NCI-H510A treated with DMSO at 0.1 percent for 48 hours (cell line): ENCODE data around the gene KCNJ4.

ENCODE experiments used
- DNase-seq: peaks from one replicate; lab custom pipeline; 2025; lab: John Stamatoyannopoulos, UW

The KCNJ4 gene

GRCh38 chr22:38453066-38453672, 1.8 kb downstream of the KCNJ4 start:
- no peak for DNase-seq

DNA sequence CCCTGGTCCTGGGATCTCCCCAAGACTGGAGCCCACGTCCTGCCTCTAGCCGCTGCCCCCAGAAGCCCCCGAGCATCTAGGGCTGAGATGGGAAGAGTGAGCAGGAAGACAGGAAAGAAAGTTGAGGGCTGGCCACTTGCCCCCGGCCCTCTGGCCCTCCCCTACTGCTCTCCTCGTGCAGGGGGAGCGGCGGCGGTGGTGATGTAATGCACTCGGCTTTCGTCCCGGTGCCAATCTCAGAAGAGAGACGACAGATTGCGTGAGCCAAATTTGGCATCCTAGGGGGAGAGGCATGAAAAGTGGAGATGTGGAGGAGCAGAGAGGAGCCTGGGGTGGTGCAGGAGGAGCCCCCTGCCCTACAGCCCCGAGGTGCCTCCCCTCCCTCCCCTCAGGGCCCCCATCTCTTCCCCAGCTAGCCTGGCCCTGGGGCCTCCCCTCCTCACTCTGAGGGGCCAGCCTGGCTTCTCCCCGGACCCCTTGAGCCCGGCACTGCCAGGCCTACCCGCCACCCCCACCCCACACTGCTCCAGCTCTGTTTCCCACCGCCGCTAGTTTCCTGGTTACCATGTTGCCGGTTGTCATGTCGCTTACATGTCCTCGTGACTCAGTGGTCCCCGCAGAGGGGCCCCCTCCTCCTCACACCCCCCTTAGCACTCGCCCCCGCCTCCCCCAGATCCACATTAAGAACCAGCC, 2.5 kb downstream of the KCNJ4 start:
- DNase-seq = no peak

GRCh38 chr22:38451864-38452263, 3.1 kb downstream of the KCNJ4 start:
- no peak for DNase-seq

GRCh38 chr22:38451404-38451803, 3.6 kb downstream of the KCNJ4 start:
- DNase-seq = no peak

GRCh38 chr22:38450234-38450797, 4.7 kb downstream of the KCNJ4 start:
- no peak for DNase-seq

DNA sequence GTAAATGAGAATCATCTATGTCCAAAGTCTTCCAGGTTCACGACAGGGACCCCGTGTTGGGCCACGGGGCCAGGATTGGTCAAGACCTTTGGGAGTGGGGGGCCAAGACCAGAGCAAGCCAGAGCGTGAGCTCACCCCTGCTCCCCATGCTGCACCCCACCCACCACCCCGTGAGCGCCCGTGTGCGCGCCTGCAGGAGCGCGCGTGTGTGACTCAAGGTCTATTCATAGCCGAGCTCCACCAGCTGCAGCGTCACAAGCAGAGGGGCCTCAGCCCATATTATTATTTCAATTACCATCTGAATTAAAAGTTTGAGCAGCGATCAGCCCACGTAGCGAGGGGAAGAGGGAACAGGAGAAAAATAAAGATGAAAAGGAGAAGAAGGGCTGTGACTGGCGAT, 5.2 kb downstream of the KCNJ4 start:
- DNase-seq = no peak

- DNase-seq = no peak
Measured at GRCh38 chr22:38448945-38449745, 5.9 kb downstream of the KCNJ4 start.

DNA sequence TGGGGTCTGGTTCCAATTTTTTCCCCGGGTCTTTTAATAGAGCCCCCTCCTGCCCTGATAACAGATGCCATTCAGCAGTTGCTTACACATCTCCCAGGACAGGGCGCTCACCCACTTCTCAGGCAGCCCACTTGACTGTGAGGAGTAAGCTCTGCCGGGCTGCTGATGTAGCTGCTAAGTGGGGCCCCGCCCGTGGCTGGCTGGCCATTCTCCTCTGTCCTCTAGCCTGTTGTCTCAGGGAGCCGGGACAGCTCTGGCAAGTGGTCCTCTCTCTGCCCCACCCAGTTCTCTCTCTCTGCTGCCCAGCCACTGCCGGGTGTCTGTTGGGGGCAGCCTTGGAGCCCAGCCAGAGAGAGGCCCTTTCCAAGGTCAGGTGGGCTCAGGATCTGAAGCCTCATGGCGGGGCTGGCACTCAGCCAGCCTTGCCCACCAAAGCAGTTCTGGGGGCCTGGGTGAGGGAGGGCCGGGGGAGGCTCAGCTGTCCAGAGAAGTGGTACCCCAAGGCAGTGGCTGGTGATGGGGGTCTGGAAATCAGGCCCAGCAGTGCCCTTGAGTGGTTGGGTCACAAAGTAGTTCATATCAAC, 8.9 kb downstream of the KCNJ4 start:
- DNase-seq = no peak

DNA sequence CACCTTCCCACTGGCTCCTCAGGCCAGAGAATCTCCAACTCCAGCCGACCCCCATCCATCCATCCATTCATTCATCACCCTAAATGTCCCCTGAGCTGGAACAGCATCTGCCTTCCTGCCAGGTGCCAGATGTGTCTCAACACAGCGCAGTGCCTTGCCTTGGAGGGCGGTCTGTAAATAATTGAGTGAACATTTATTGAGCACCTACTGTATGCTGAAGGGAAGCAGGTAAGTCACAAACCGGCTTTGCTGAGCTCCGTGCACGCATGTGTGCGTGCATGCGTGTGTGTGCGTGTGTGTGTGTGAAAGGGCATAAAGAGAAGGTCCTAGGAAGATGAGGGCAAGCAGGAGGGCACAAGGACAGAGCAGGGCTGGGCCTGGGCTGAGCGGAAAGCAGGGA, 10.2 kb downstream of the KCNJ4 start:
- no peak for DNase-seq

DNA sequence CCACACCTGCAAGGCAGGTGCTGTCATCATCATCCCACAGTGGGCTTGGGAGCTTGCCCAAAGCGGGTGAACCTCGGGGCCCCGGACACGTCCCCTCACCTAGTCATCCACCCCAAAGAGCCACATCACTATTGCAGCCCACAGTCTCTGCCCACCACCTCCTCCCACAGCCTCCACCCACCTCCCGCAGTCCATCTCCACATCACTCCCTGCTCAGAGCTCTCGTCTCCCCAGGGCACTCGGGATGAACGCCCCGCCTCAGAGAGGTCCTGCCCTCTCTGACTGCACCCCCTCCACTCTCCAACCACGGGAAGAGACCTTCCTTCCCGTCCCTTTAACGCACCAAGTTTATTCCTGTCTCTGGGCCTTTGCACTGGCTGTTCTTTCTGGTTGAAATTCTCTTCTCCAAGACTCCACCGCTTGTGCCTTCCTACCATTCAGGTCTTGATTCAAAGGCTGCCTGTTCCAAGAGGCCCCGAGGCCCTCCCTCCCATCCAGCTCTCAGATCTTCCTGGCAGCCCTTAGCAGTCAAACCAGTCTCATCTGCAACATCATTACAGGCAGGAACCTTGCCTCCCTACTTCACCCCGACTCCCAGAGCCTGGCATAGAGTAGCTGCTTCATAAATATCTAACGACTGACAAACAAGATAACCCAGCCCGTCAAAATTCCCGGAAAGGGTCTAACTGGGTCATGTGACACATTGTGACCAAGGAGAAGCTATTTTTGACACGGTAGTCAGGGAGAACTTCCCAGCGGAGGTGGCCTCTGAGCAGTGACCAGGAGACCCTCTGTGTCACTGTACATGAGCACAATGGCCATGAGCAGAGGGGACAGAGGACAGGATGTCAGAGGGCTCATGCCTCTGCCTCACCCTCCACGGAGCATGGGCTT, 11.1 kb downstream of the KCNJ4 start:
- DNase-seq = no peak

GRCh38 chr22:38442967-38443627, 11.9 kb downstream of the KCNJ4 start:
- no peak for DNase-seq

DNA sequence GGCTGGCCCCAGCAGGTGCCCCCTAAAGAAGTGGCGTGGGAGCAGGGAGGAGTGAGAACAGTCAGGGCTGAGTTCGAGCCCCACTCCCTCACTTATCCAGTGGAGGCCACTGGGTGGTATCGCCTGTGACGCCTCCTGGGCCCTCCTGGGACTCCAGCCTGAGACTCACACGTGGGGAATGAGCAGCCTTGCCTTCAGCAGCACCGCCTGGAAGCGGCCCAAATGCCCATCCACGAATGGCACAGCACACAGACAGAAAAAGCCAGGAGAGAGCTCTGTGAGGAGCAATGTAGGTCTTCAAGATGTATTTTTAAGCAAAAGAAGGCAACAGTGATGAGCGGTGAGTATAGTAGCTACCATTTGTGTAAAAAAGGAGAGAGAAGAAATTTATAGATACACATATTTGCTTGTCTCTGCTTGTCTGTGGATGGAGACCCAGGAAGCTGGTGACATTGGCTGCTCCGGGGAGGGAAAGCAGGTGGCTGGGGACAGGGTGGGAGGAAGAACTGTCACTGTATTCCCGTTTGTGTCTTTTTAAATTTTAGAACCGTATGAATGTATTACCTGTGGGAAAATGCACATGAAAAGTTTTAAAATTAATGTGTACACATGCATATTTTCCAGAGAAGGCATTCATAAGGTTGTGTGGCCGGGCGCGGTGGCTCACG, 13.2 kb downstream of the KCNJ4 start:
- DNase-seq = no peak

- DNase-seq = no peak
Measured at GRCh38 chr22:38440747-38441350, 14.2 kb downstream of the KCNJ4 start.

GRCh38 chr22:38437416-38437815, 17.6 kb downstream of the KCNJ4 start:
- DNase-seq = no peak

- DNase-seq = no peak
Measured at GRCh38 chr22:38436629-38437395, 18.2 kb downstream of the KCNJ4 start.

- no peak for DNase-seq
Measured at GRCh38 chr22:38435965-38436364, 19.0 kb downstream of the KCNJ4 start.

GRCh38 chr22:38435010-38435409, 20.0 kb downstream of the KCNJ4 start:
- DNase-seq = no peak

DNA sequence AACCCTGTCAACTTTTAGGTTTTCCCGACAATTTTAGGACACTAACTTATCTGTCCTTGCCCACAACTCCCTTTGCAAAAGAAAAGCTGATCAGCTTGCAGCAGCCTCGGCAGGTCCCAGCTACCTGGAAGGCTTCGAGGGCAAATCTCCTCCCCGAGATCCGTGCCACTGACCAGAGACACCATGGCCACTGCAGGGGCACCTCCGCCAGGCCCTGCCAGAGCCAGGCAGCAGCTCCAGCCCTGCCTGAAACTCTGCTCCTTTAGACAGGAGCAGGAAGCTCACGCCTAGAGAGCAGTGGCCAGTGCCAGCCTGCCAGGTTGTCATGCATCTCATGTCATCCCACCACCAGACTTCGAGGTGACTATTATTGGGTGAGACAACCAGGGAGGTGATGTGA, 21.1 kb downstream of the KCNJ4 start:
- DNase-seq = no peak

DNA sequence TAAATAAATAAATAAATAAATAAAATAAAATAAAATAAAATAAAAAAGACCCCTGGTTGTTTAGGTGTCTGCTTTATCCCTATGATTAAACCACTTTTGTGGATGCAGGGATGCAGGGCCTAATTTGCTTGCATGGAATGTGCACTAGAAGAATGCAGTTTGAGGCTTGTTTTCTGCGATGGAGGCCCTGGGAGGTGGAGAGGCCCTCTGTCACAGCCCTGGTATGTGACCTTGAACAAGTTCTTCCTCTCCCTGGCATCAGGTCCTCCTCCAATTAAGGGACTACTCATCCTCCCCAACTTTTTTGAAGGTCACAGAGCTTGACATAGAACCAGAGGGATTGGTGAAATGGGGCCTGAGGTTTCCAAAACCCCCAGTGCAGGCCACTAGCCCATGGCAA, 22.7 kb downstream of the KCNJ4 start:
- DNase-seq = no peak
